Natural killer cell (primary cell): Measurements from ENCODE around the gene CDK11A. TPM values are rescaled to one million over a fixed set of nuclear protein-coding genes. Genes with fewer than 3 reads are reported as not detected.
A peak's percentile ranks its signal among the peaks of the same experiment; 100 is the strongest.
"Not testable (repeated sequence)": the region's sequence is repeated elsewhere in the genome, so short reads cannot be mapped to it uniquely, and the experiment has no call there.

Source experiments
- ATAC-seq, 3 donors: fragments of 150-1000 bp in 2 of 3; fragments of 200-7000 bp in 1 of 3; cut with Tn5 transposase; 1 replicate in 1 of 3; 2 replicates in 2 of 3; pipeline ENCODE4 v1.10.0; 2021; ENCODE audit warnings: mild to moderate bottlenecking in 2 of 3, moderate library complexity in 2 of 3
- DNase-seq, 2 donors: peaks; one replicate each; pipeline versions ENCODE4 v3.0.0 to v3.0.0-alpha.2; 2013 to 2021; ENCODE audit warnings: mixed read lengths in 1 of 2
- H3K27ac ChIP-seq: one replicate; pipeline ENCODE4 v1.5.1; 2013; ENCODE audit warnings: mild to moderate bottlenecking, low read length
- H3K27me3 ChIP-seq: one replicate; pipeline ENCODE4 v1.6.1; 2013; ENCODE audit warnings: low read length; ENCODE audit not compliant: control insufficient read depth, insufficient read depth
- H3K36me3 ChIP-seq: one replicate; pipeline ENCODE4 v1.6.1; 2013; ENCODE audit warnings: low read length; ENCODE audit not compliant: control insufficient read depth, insufficient read depth
- H3K4me1 ChIP-seq: one replicate; pipeline ENCODE4 v1.6.1; 2013; ENCODE audit warnings: low read length; ENCODE audit not compliant: control insufficient read depth, insufficient read depth
- H3K4me3 ChIP-seq: one replicate; pipeline ENCODE4 v1.5.1; 2013; ENCODE audit warnings: low read length
- H3K9me3 ChIP-seq: one replicate; pipeline ENCODE4 v1.6.1; 2013; ENCODE audit warnings: low read length; ENCODE audit not compliant: control insufficient read depth, insufficient read depth
- H3K27ac Mint-ChIP-seq, 2 donors: one replicate each; pipeline ENCODE4 v1.8.0; 2022; ENCODE audit warnings: mild to moderate bottlenecking in 2 of 2, mixed read lengths in 2 of 2, moderate library complexity in 1 of 2
- H3K27me3 Mint-ChIP-seq, 2 donors: one replicate each; pipeline ENCODE4 v1.8.0; 2022; ENCODE audit warnings: low read depth in 2 of 2, mixed read lengths in 2 of 2
- H3K36me3 Mint-ChIP-seq: one replicate; pipeline ENCODE4 v1.8.0; 2022; ENCODE audit warnings: mixed read lengths
- H3K4me1 Mint-ChIP-seq, 2 donors: one replicate each; pipeline ENCODE4 v1.8.0; 2022; ENCODE audit warnings: mixed read lengths in 2 of 2
- H3K4me3 Mint-ChIP-seq: one replicate; pipeline ENCODE4 v1.8.0; 2022; ENCODE audit warnings: mild to moderate bottlenecking, moderate library complexity, mixed read lengths
- H3K9me3 Mint-ChIP-seq, 2 donors: one replicate each; pipeline ENCODE4 v1.8.0; 2022; ENCODE audit warnings: mixed read lengths in 2 of 2
- CTCF ChIP-seq: fragments of 200-600 bp; IDR thresholded peaks from one replicate; pipeline ENCODE4 v1.8.0; 2022; ENCODE audit warnings: antibody characterized with exemption
- WGBS: methylation state at CpG from one replicate; pipeline ENCODE4 v1.1.7; 2013; ENCODE audit warnings: missing lambda C conversion rate; ENCODE audit not compliant: insufficient coverage; 5-methylcytosine and 5-hydroxymethylcytosine counted together
- intact Hi-C: fragments of 100-400 bp; cut with micrococcal nuclease; formaldehyde crosslinking; loops from one replicate; pipeline ENCODE4 v1.14.2; 2022
- total RNA-seq, 4 donors: library from RNA; stranded (reverse); fragments of 120-200 nt in 1 of 4; gene quantifications; one replicate each; pipeline versions ENCODE4 v1.2.3 to v1.2.4, GENCODE V29; 2013 to 2022

Gene CDK11A
- total RNA-seq, 3 donors from 2014 or later (not counting 1 experiment from before 2014, with no cell fraction given), result 191 to 242 (median 216) TPM

GRCh38 chr1:1680031-1680911 lies 43.9 kb downstream of the CDK11A start:
- H3K27ac Mint-ChIP-seq, result no peak overlapping the region

GRCh38 chr1:1678581-1679380 lies 45.4 kb downstream of the CDK11A start:
- peak; percentile 59 for TF ChIP-seq CTCF
- H3K9me3 ChIP-seq, result no peaks in the 10 kb centered on the region
- H3K27ac ChIP-seq, result peak overlapping the region; percentile 73
- Mint-ChIP-seq H3K4me1 (peaks cover 21 to 28% of the 10 kb centered on the region in 2 donors), H3K36me3 (no peaks in the 10 kb centered on the region), H3K4me3 (peak overlapping the region; percentile 88), H3K27me3 (no peaks in the 10 kb centered on the region), H3K9me3 (no peaks in the 10 kb centered on the region), H3K27ac (peak overlapping the region; percentile 94 to 95)
- H3K36me3 ChIP-seq, result peaks cover 5% of the 10 kb centered on the region
- ATAC-seq (peak; percentile 71 to 83 (median 75)), DNase-seq (peak; percentile 48 to 62)
- H3K4me1 ChIP-seq, result peaks cover 28% of the 10 kb centered on the region
- intact Hi-C loops, result loop anchor here (10.0 kb wide), 2 partner anchors 64 to 104 kb away; partner anchors contain the start of genes MIB2 and SSU72
- no peaks in the 10 kb centered on the region for H3K27me3 ChIP-seq
- H3K4me3 ChIP-seq, result no peak overlapping the region
- 82% methylated on average over 24 of the region's 24 CpGs for WGBS

More at GRCh38 chr1:1680031-1680911, 43.9 kb downstream of the CDK11A start:
- H3K27me3 Mint-ChIP-seq, result no peaks in the 10 kb centered on the region
- intact Hi-C loops, result no loop called here
- 92% methylated on average over 32 of the region's 32 CpGs for WGBS
- ATAC-seq (no peak), DNase-seq (no peak)
- H3K36me3 Mint-ChIP-seq, result no peaks in the 10 kb centered on the region
- TF ChIP-seq CTCF, result no peak
- H3K9me3 ChIP-seq, result no peaks in the 10 kb centered on the region
- no peaks in the 10 kb centered on the region for H3K27me3 ChIP-seq
- H3K9me3 Mint-ChIP-seq, result no peaks in the 10 kb centered on the region
- H3K27ac ChIP-seq, result no peak overlapping the region
- H3K4me3 ChIP-seq, result no peak overlapping the region
- peaks cover 21 to 29% of the 10 kb centered on the region in 2 donors for H3K4me1 Mint-ChIP-seq
- peaks cover 5% of the 10 kb centered on the region for H3K36me3 ChIP-seq
- H3K4me3 Mint-ChIP-seq, result no peak overlapping the region
- H3K4me1 ChIP-seq, result peaks cover 26% of the 10 kb centered on the region

- peak; percentile 53 to 68 (median 59) for ATAC-seq
- Mint-ChIP-seq H3K27ac (peak overlapping the region; percentile 94 to 95), H3K36me3 (no peaks in the 10 kb centered on the region), H3K4me1 (peaks cover 21 to 22% of the 10 kb centered on the region in 2 donors), H3K4me3 (peak overlapping the region; percentile 88), H3K27me3 (no peaks in the 10 kb centered on the region), H3K9me3 (no peaks in the 10 kb centered on the region)
- H3K27me3 ChIP-seq, result no peaks in the 10 kb centered on the region
- no peaks in the 10 kb centered on the region for H3K9me3 ChIP-seq
- 5% methylated on average over 39 of the region's 39 CpGs for WGBS
- no peak for TF ChIP-seq CTCF
- peak; percentile 37 to 78 for DNase-seq
- peak overlapping the region; percentile 23 for H3K4me3 ChIP-seq
- intact Hi-C loops, result loop anchor here (10.0 kb wide), 2 partner anchors 63 to 103 kb away; partner anchors contain the start of genes MIB2 and SSU72
- peaks cover 28% of the 10 kb centered on the region for H3K4me1 ChIP-seq
- H3K36me3 ChIP-seq, result peaks cover 2% of the 10 kb centered on the region
- H3K27ac ChIP-seq, result peak overlapping the region; percentile 73
Measured at GRCh38 chr1:1677718-1678580, 46.2 kb downstream of the CDK11A start.

GRCh38 chr1:1676087-1676486 lies 48.1 kb downstream of the CDK11A start:
- peaks cover 28% of the 10 kb centered on the region for H3K4me1 ChIP-seq
- H3K27ac Mint-ChIP-seq, H3K27me3 ChIP-seq, H3K27ac ChIP-seq, H3K4me3 Mint-ChIP-seq, H3K9me3 ChIP-seq, H3K27me3 Mint-ChIP-seq, ATAC-seq, H3K4me3 ChIP-seq, H3K9me3 Mint-ChIP-seq, H3K36me3 Mint-ChIP-seq: not testable (repeated sequence)
- peaks cover 15% of the 10 kb centered on the region for H3K36me3 ChIP-seq
- H3K4me1 Mint-ChIP-seq, result peaks cover 21 to 22% of the 10 kb centered on the region in 2 donors
- DNase-seq, result peak in 1 of 2 donors; percentile 20
- 75% methylated on average over 6 of the region's 21 CpGs for WGBS
- intact Hi-C loops, result loop anchor here (10.0 kb wide), 2 partner anchors 61 to 101 kb away; partner anchors contain the start of genes MIB2 and SSU72

- H3K4me1 Mint-ChIP-seq, result peaks cover 21 to 22% of the 10 kb centered on the region in 2 donors
- DNase-seq, H3K27me3 Mint-ChIP-seq, H3K4me3 Mint-ChIP-seq, H3K27ac Mint-ChIP-seq, H3K9me3 ChIP-seq, H3K36me3 Mint-ChIP-seq, H3K9me3 Mint-ChIP-seq, H3K4me3 ChIP-seq, H3K27ac ChIP-seq, H3K27me3 ChIP-seq, ATAC-seq: not testable (repeated sequence)
- intact Hi-C loops, result loop anchor here (10.0 kb wide), 2 partner anchors 60 to 100 kb away; partner anchors contain the start of genes MIB2 and SSU72
- 48% methylated on average over 3 of the region's 18 CpGs for WGBS
- H3K4me1 ChIP-seq, result peaks cover 28% of the 10 kb centered on the region
- peaks cover 20% of the 10 kb centered on the region for H3K36me3 ChIP-seq
Measured at GRCh38 chr1:1675218-1675617, 48.9 kb downstream of the CDK11A start.
